NCI-H2196 treated with DMSO at 0.1 percent for 48 hours (cell line): Measurements from ENCODE around the gene LAMA3.

Experiments
- DNase-seq: peaks from one replicate; lab custom pipeline; 2025; ENCODE audit not compliant: unreplicated experiment; lab: John Stamatoyannopoulos, UW

LAMA3 gene

GRCh38 chr18:23845988-23846630 lies 156.9 kb downstream of the LAMA3 start:
- no peak for DNase-seq

GRCh38 chr18:23847321-23847986 lies 158.2 kb downstream of the LAMA3 start:
- DNase-seq: no peak

GRCh38 chr18:23849141-23849540 lies 159.9 kb downstream of the LAMA3 start:
- DNase-seq: no peak

- DNase-seq: no peak
These were observed 161.0 kb downstream of the LAMA3 start for GRCh38 chr18:23850215-23850614.

- DNase-seq: no peak
These were observed 162.3 kb downstream of the LAMA3 start for GRCh38 chr18:23851470-23852002.

GRCh38 chr18:23852236-23853045 lies 163.2 kb downstream of the LAMA3 start:
- no peak for DNase-seq

GRCh38 chr18:23853448-23854195 lies 164.4 kb downstream of the LAMA3 start:
- no peak for DNase-seq

GRCh38 chr18:23855721-23856120 lies 166.5 kb downstream of the LAMA3 start:
- no peak for DNase-seq

GRCh38 chr18:23856466-23857163 lies 167.4 kb downstream of the LAMA3 start:
- no peak for DNase-seq

- no peak for DNase-seq
These were observed 167.9 kb downstream of the LAMA3 start for GRCh38 chr18:23857164-23857552.

- DNase-seq: peak; percentile 18
These were observed 168.5 kb downstream of the LAMA3 start for GRCh38 chr18:23857756-23858155.

- no peak for DNase-seq
These were observed 170.4 kb downstream of the LAMA3 start for GRCh38 chr18:23859466-23860336.

GRCh38 chr18:23861326-23861725 lies 172.1 kb downstream of the LAMA3 start:
- DNase-seq: no peak

GRCh38 chr18:23861805-23862470 lies 172.7 kb downstream of the LAMA3 start:
- no peak for DNase-seq

GRCh38 chr18:23864624-23865023 lies 175.4 kb downstream of the LAMA3 start:
- no peak for DNase-seq

- no peak for DNase-seq
These were observed 177.8 kb downstream of the LAMA3 start for GRCh38 chr18:23867006-23867405.

- no peak for DNase-seq
These were observed 179.0 kb downstream of the LAMA3 start for GRCh38 chr18:23868136-23868785.

- no peak for DNase-seq
These were observed 181.6 kb downstream of the LAMA3 start for GRCh38 chr18:23870676-23871380.
